A549 (cell line): ENCODE data around the gene ZNF646. TPM values are rescaled to one million over a fixed set of nuclear protein-coding genes. Genes with fewer than 3 reads are reported as not detected.
A peak's percentile ranks its signal among the peaks of the same experiment; 100 is the strongest.

ENCODE experiments used
- BCL3 ChIP-seq: fragments of >200 bp; sonication (Bioruptor Twin); formaldehyde crosslinking; IDR thresholded peaks from 3 replicates; pipeline ENCODE4 v1.6.1; 2016
- CBX8 ChIP-seq: fragments of 200-600 bp; sonication (generic); IDR thresholded peaks from 2 replicates; pipeline ENCODE4 v1.6.1; 2016
- CEBPB ChIP-seq, 2 experiments: fragments of >200 bp in 1 of 2; sonication (Bioruptor Twin) in 1 of 2; formaldehyde crosslinking in 1 of 2; IDR thresholded peaks; 2 replicates each; pipeline ENCODE4 v1.6.1; 2012 to 2016
- ELK1 ChIP-seq: fragments of 150-350 bp; IDR thresholded peaks from 2 replicates; pipeline ENCODE4 v1.6.1; 2014; ENCODE audit warnings: low read depth, mild to moderate bottlenecking, low read length
- EP300 ChIP-seq, 2 experiments: fragments of >200 bp; sonication (Bioruptor Twin); formaldehyde crosslinking; IDR thresholded peaks; 2 replicates in 1 of 2; 3 replicates in 1 of 2; pipeline ENCODE4 v1.6.1; 2016 to 2017
- FOSL2 ChIP-seq, 2 experiments: fragments of 450-650 bp in 1 of 2; fragments of >200 bp in 1 of 2; sonication (Bioruptor Twin) in 1 of 2; formaldehyde crosslinking; IDR thresholded peaks; 2 replicates each; pipeline versions ENCODE4 v1.5.0 to v1.6.1; 2016 to 2020; ENCODE audit warnings: mild to moderate bottlenecking in 1 of 2, moderate library complexity in 1 of 2
- HEYL ChIP-seq: fragments of 250-450 bp; sonication (Bioruptor Pico); IDR thresholded peaks from 2 replicates; pipeline ENCODE4 v1.8.0; 2021; ENCODE audit warnings: mild to moderate bottlenecking, moderate library complexity
- JUN ChIP-seq, 2 experiments: fragments of >200 bp; sonication (Bioruptor Twin); formaldehyde crosslinking; IDR thresholded peaks; 2 replicates in 1 of 2; 3 replicates in 1 of 2; pipeline ENCODE4 v1.6.1; 2016 to 2017
- JUNB ChIP-seq: fragments of >200 bp; sonication (Bioruptor Twin); formaldehyde crosslinking; IDR thresholded peaks from 2 replicates; pipeline ENCODE4 v1.6.1; 2016
- MAFK ChIP-seq: fragments of 450-650 bp; IDR thresholded peaks from 2 replicates; pipeline ENCODE4 v1.6.1; 2014; ENCODE audit not compliant: partially characterized antibody
- MAX ChIP-seq: IDR thresholded peaks from 2 replicates; pipeline ENCODE4 v1.6.1; 2012
- NPAS2 ChIP-seq: fragments of 250-450 bp; sonication (Bioruptor Pico); IDR thresholded peaks from 2 replicates; pipeline ENCODE4 v1.8.0; 2022; ENCODE audit warnings: mild to moderate bottlenecking, moderate library complexity, borderline replicate concordance
- POLR2A ChIP-seq: IDR thresholded peaks from 2 replicates; pipeline ENCODE4 v1.6.1; 2012; ENCODE audit warnings: mild to moderate bottlenecking, low read length
- POLR2AphosphoS2 ChIP-seq: conservative IDR thresholded peaks from 2 replicates; pipeline ENCODE4 v1.6.1; 2012; ENCODE audit warnings: low read length, improper control_type of control experiment, inconsistent platforms
- RAD21 ChIP-seq, 2 experiments: fragments of >200 bp in 1 of 2; sonication (Bioruptor Twin) in 1 of 2; formaldehyde crosslinking in 1 of 2; IDR thresholded peaks in 1 of 2; conservative IDR thresholded peaks in 1 of 2; 2 replicates in 1 of 2; 3 replicates in 1 of 2; pipeline ENCODE4 v1.6.1; 2012 to 2018; ENCODE audit warnings: inconsistent platforms in 1 of 2
- RCOR1 ChIP-seq: fragments of 150-350 bp; IDR thresholded peaks from 2 replicates; pipeline ENCODE4 v1.6.1; 2014; ENCODE audit warnings: antibody characterized with exemption, low read length, low read depth
- TP53 ChIP-seq: fragments of 250-450 bp; sonication (Bioruptor Pico); IDR thresholded peaks from 2 replicates; pipeline ENCODE4 v1.5.0; 2021; ENCODE audit warnings: mild to moderate bottlenecking, moderate library complexity
- USF2 ChIP-seq: fragments of 450-650 bp; IDR thresholded peaks from 2 replicates; pipeline ENCODE4 v1.6.1; 2014; ENCODE audit warnings: antibody characterized with exemption
- ZFP36 ChIP-seq: fragments of 450-650 bp; IDR thresholded peaks from 2 replicates; pipeline ENCODE4 v1.6.1; 2014; ENCODE audit warnings: borderline replicate concordance; ENCODE audit not compliant: partially characterized antibody
- polyA plus RNA-seq, 4 experiments: library from polyadenylated mRNA; depleted of rRNA in 3 of 4; stranded (reverse); fragments of >200 nt; fragmentation: RNase III in 1 of 4; extraction: RNeasy Plus Mini Kit Qiagen cat#74134 plus additional on column Dnase treatment in 1 of 4; gene quantifications; 2 replicates in 3 of 4; 3 replicates in 1 of 4; pipeline ENCODE4 v1.2.3, GENCODE V29; 2011 to 2017
- TF ChIP-seq, protein P1 (sequence below): fragments of 200-600 bp; sonication (generic); IDR thresholded peaks from 2 replicates; pipeline ENCODE4 v1.6.1; 2016; ENCODE audit warnings: antibody characterized with exemption, mild to moderate bottlenecking, moderate library complexity
- TF ChIP-seq, protein P2 (sequence below): IDR thresholded peaks from 2 replicates; pipeline ENCODE4 v1.6.1; 2012

Gene ZNF646
- polyA plus RNA-seq, 2 of the 4 experiments (the other 2 are of a cell fraction): 3.0 to 8.2 TPM

- TF ChIP-seq RAD21 (conservative IDR thresholded peaks at IDR 0.05 in 1 of 2, IDR thresholded peaks at IDR 0.05 in 1 of 2): no peak
- TF ChIP-seq HEYL (CRISPR knock-in tag): no peak; the same call in 1 of the 2 replicates
- TF ChIP-seq USF2: peak; percentile 99
- no peak for TF ChIP-seq ELK1
- no peak for TF ChIP-seq EP300 (IDR thresholded peaks at IDR 0.05)
- TF ChIP-seq, protein P1, sequence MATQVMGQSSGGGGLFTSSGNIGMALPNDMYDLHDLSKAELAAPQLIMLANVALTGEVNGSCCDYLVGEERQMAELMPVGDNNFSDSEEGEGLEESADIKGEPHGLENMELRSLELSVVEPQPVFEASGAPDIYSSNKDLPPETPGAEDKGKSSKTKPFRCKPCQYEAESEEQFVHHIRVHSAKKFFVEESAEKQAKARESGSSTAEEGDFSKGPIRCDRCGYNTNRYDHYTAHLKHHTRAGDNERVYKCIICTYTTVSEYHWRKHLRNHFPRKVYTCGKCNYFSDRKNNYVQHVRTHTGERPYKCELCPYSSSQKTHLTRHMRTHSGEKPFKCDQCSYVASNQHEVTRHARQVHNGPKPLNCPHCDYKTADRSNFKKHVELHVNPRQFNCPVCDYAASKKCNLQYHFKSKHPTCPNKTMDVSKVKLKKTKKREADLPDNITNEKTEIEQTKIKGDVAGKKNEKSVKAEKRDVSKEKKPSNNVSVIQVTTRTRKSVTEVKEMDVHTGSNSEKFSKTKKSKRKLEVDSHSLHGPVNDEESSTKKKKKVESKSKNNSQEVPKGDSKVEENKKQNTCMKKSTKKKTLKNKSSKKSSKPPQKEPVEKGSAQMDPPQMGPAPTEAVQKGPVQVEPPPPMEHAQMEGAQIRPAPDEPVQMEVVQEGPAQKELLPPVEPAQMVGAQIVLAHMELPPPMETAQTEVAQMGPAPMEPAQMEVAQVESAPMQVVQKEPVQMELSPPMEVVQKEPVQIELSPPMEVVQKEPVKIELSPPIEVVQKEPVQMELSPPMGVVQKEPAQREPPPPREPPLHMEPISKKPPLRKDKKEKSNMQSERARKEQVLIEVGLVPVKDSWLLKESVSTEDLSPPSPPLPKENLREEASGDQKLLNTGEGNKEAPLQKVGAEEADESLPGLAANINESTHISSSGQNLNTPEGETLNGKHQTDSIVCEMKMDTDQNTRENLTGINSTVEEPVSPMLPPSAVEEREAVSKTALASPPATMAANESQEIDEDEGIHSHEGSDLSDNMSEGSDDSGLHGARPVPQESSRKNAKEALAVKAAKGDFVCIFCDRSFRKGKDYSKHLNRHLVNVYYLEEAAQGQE: no peak
- TF ChIP-seq MAFK: no peak
- no peak; the same call in 1 of the 2 replicates for TF ChIP-seq POLR2A
- TF ChIP-seq POLR2AphosphoS2: no peak
- peak; percentile 95 for TF ChIP-seq MAX
- TF ChIP-seq CBX8: no peak
- peak; percentile 93 for TF ChIP-seq NPAS2 (CRISPR knock-in tag)
- TF ChIP-seq JUN (IDR thresholded peaks at IDR 0.05): peak in 1 of 2 experiments; percentile 60; a peak in 3 of 5 replicates
- peak; percentile 28; the same call in 1 of the 3 replicates for TF ChIP-seq BCL3
- TF ChIP-seq, protein P2, sequence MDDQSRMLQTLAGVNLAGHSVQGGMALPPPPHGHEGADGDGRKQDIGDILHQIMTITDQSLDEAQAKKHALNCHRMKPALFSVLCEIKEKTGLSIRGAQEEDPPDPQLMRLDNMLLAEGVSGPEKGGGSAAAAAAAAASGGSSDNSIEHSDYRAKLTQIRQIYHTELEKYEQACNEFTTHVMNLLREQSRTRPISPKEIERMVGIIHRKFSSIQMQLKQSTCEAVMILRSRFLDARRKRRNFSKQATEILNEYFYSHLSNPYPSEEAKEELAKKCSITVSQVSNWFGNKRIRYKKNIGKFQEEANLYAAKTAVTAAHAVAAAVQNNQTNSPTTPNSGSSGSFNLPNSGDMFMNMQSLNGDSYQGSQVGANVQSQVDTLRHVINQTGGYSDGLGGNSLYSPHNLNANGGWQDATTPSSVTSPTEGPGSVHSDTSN: 0 out of 2 replicates have a peak, but pooled peaks have one; percentile 27
- peak; percentile 55; the same call in 1 of the 2 replicates for TF ChIP-seq TP53
- no peak for TF ChIP-seq FOSL2 (IDR thresholded peaks at IDR 0.05)
- TF ChIP-seq FOSL2 (CRISPR knock-in tag; IDR thresholded peaks at IDR 0.05): peak; percentile 36; the same call in 1 of the 2 replicates
- no peak for TF ChIP-seq ZFP36
- TF ChIP-seq RCOR1: no peak
- no peak for TF ChIP-seq JUNB
- TF ChIP-seq CEBPB (IDR thresholded peaks at IDR 0.05): 0 out of 4 replicates have a peak, but pooled peaks of 1 of the 2 experiments have one; percentile 6
Measured at GRCh38 chr16:31032736-31033708, 41.2 kb upstream of the ZNF646 start, which contains the start of gene STX4 (continued).
